Activated T-cell treated with anti-CD3 and anti-CD28 coated beads for 1 hour (primary cell): Measurements from ENCODE around the gene MAGI2.

Experiments used
- DNase-seq: peaks from one replicate; pipeline ENCODE4 v3.0.0-alpha.2; 2020; ENCODE audit warnings: low read depth

Gene MAGI2

DNA sequence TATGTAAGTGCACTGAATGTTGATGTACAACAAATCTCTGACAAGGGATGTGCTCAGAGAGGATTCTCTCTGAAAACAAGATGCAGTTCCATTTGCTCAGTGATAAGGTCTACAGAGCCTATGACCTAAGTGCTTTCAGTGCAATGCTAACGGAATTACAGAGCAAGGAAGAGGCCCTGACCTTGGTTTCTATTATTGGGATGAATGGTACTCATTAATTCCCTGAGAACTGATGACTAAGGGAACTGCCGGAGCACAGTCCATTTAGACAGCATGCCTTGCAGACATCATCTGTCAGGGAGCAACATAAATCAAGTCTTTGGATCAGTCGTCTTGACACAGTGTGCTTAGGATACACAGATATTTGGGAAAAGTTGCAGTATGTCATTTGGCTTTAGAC, 1314.1 kb downstream of the MAGI2 start:
- DNase-seq, result no peak

- DNase-seq, result no peak
Observed at GRCh38 chr7:78134774-78135173, 1318.7 kb downstream of the MAGI2 start.

GRCh38 chr7:78134256-78134655, 1319.2 kb downstream of the MAGI2 start:
- no peak for DNase-seq

- DNase-seq, result no peak
Observed at GRCh38 chr7:78130446-78131215, 1322.8 kb downstream of the MAGI2 start.

GRCh38 chr7:78129865-78130264, 1323.6 kb downstream of the MAGI2 start:
- DNase-seq, result no peak

GRCh38 chr7:78127009-78127408, 1326.5 kb downstream of the MAGI2 start:
- no peak for DNase-seq

DNA sequence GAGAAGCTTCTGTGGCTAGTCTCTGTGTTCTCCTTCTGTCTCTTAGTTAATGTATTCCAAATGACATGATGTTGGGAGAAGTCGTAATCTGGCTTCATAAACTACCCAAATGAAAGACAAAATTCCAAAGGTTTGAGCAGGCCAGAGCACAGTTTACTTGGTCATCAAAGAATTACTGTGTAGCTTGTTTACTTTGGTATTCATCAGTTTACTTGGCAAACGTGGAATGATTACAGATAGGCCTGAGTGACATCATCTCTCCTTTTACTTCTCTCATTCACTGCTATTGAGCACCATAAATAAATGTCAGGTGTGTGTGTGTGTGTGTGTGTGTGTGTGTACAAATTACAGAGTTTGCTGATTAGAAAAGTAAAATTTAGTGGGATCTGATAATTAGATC, 1327.6 kb downstream of the MAGI2 start:
- no peak for DNase-seq

GRCh38 chr7:78124216-78124615, 1329.3 kb downstream of the MAGI2 start:
- DNase-seq, result no peak

GRCh38 chr7:78121888-78122287, 1331.6 kb downstream of the MAGI2 start:
- no peak for DNase-seq

DNA sequence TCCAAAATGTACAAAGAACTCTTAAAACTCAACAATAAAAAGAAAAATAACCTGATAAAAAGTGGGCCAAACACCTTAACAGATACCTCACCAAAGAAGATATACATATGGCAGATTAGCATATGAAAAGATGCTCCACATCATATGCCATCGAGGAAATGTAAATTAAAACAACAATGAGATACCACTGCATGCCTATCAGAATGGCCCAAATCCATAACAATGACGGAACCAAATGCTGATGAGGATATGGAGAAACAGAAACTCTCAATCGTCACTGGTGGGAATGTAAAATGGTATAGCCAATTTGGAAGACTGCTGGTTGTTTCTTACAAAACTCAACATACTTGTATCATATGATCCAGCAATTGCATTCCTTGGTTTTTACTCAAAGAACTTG, 1335.0 kb downstream of the MAGI2 start:
- DNase-seq, result no peak

GRCh38 chr7:78115876-78116275, 1337.6 kb downstream of the MAGI2 start:
- DNase-seq, result no peak

DNA sequence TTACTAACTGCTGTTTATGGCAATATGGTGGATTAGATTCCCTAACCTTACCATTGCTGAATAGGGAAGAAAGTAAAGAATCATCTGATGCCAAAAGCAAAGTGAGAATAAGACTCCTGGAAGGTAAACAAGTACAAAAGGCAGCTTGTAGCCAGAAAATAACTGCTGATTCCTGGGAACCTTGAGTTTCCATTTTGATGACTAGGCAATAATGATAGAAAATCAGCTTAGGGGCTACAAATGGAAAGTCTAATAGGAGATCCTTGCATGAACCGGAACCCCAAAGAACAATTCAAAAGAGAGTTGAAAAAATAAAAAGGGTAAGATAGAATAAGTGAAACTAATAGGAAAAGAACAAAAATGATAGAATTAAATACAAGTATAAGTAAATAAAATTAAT, 1338.5 kb downstream of the MAGI2 start:
- no peak for DNase-seq

- no peak for DNase-seq
Observed at GRCh38 chr7:78112488-78112887, 1341.0 kb downstream of the MAGI2 start.

- DNase-seq, result no peak
Observed at GRCh38 chr7:78111386-78111785, 1342.1 kb downstream of the MAGI2 start.

- no peak for DNase-seq
Observed at GRCh38 chr7:78103475-78103874, 1350.0 kb downstream of the MAGI2 start.

DNA sequence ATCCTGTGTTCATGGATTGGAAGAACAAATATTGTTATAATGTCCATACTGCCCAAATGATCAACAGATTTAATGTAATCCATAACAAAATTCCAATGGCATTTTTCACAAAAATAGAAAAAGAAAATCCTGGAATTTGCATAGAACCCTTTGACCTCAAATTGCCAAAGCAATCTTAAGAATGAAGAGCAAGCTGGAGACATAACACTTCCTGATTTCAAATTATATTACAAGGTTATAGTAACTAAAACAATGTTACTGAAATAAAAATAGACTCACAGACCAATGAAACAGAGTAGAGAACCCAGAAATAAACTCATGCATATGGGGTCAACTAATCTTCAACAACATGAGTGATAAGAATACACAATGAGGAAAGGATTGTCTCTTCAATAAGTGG, 1352.4 kb downstream of the MAGI2 start:
- DNase-seq, result no peak

DNA sequence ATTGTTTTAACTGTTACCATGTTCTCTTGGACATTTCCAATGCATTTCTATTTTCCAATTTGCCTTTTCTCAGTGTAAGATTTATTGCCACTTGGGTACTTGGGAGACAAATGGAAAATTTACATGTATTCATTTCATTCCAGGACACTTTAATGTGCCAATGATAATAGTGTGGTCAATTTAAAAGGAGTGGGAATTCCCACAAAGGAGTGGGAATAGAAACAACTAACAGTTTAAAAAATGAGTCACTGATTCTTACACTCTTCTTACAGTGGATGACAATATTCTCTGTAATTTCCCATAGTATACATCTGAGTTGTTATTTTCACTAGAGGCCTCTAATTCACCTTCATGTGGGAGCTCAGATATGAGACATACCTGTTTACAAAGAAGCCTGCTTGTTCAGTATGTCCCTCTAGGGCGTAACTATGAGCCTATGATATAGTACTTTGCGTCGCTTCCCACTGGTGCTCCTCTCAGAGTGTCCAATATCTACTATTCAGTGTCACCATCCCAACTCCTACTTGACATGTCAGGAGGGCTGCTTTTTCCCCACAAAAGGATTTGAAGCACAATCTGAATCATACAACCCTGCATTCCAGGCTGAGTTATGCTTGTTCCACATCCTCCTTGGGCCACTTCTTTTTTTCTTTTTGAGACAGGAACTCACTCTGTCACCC, 1353.6 kb downstream of the MAGI2 start:
- no peak for DNase-seq

GRCh38 chr7:78095549-78095948, 1357.9 kb downstream of the MAGI2 start:
- no peak for DNase-seq

DNA sequence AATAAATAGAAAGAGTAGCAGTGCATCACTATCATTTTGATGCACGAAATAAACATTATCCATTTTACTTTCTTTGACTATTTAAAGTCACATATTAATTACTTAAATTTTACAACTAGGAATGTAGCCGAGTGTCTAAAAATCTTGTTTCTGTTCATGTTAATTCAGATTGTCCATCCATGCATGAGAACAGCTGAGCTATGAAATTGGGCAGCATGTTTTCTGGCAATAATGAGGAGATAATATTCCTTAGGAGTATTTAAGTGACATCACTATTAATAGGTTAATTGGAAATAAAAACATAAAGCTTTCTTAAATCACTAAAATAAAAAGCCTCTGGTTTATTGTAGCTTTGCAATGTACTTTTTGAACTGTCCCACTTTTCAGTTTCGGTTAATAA, 1361.1 kb downstream of the MAGI2 start:
- no peak for DNase-seq

- DNase-seq, result no peak
Observed at GRCh38 chr7:78090616-78091015, 1362.9 kb downstream of the MAGI2 start.

DNA sequence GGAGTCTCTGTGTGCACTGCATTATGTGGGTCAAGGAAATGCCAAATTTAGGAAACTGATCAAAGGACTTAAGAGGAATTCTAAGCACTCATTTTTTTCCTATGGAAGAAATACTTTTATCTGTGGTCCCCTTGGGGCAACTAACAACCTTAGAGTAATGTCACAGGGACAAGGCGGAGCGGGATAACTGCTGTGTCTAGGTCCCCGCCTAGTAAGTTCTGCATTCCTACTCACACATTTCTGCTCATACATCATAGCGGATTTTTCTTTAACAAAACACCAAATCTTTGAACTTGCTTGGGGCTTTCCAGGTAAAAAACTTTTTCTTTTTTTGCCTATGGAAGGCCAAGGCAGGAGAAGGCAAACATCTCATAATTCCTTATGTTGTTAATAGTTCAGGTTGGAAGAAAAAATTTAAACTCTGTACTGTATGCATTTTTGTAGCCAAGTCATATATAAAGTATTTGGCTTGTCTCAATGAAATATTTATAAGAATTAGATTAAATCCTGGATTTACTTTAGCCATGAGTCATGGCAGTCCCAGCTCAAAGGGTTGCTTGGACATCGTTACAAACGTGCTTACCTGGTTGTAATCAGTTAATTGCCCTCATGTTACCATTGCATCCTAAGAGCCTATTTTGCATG, 1369.9 kb downstream of the MAGI2 start:
- DNase-seq, result no peak

DNA sequence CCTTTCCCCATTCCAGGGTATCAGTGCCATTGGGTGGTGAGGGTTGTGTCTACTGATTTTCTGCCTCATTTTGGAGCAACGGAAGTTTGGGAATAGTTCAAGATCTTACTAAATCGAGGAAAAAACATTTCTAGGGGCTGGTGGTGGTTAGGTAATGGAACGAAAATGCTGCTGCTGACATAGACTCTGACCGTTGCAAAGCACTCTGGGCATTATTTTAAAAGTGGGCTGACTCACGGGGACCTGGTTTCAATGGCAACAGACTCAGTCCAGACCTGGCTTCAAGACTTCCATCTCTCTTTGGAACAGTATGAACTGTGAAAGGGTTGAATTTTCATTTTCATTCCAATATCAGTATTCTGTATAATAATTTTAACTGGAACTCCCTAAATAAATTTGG, 1370.9 kb downstream of the MAGI2 start:
- no peak for DNase-seq

DNA sequence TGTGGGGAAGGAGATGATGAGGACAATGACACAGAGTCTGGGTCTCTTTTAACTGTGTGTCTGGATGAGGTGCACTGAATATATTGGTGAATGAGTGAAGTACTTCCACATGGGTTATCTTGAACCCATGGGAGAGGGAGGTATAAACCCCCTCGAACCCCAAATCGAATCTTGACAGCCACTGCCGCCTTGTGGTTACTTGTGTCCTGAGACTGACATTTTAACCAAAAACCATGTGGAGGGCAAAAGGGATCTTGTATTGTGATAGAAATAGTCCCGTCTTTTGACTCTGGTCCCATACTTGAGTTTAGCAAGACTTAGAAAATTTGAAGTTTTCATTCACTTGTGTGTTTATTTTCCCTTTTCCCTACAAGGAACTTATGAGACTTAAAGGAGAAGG, 1371.6 kb downstream of the MAGI2 start:
- DNase-seq, result no peak
